Measurements from ENCODE around the gene CSF3R.

GRCh38 chr1:36446746-36447145 lies 36.0 kb downstream of the CSF3R start:
- TF ChIP-seq CTCF (IDR thresholded peaks at IDR 0.05) (no peak), POLR2A (IDR thresholded peaks at IDR 0.05) (no peak), POLR2AphosphoS5 (IDR thresholded peaks at IDR 0.05) (no peak)

All from breast epithelium (tissue), 3 donors.